NCI-H2171 treated with DMSO at 0.1 percent for 48 hours (cell line): Measurements from ENCODE around the gene FAM193A.
A peak's percentile ranks its signal among the peaks of the same experiment; 100 is the strongest.
"Not testable (repeated sequence)": the region's sequence is repeated elsewhere in the genome, so short reads cannot be mapped to it uniquely, and the experiment has no call there.

Experiments
- DNase-seq: peaks from one replicate; lab custom pipeline; 2025; lab: John Stamatoyannopoulos, UW

Gene FAM193A, protein sequence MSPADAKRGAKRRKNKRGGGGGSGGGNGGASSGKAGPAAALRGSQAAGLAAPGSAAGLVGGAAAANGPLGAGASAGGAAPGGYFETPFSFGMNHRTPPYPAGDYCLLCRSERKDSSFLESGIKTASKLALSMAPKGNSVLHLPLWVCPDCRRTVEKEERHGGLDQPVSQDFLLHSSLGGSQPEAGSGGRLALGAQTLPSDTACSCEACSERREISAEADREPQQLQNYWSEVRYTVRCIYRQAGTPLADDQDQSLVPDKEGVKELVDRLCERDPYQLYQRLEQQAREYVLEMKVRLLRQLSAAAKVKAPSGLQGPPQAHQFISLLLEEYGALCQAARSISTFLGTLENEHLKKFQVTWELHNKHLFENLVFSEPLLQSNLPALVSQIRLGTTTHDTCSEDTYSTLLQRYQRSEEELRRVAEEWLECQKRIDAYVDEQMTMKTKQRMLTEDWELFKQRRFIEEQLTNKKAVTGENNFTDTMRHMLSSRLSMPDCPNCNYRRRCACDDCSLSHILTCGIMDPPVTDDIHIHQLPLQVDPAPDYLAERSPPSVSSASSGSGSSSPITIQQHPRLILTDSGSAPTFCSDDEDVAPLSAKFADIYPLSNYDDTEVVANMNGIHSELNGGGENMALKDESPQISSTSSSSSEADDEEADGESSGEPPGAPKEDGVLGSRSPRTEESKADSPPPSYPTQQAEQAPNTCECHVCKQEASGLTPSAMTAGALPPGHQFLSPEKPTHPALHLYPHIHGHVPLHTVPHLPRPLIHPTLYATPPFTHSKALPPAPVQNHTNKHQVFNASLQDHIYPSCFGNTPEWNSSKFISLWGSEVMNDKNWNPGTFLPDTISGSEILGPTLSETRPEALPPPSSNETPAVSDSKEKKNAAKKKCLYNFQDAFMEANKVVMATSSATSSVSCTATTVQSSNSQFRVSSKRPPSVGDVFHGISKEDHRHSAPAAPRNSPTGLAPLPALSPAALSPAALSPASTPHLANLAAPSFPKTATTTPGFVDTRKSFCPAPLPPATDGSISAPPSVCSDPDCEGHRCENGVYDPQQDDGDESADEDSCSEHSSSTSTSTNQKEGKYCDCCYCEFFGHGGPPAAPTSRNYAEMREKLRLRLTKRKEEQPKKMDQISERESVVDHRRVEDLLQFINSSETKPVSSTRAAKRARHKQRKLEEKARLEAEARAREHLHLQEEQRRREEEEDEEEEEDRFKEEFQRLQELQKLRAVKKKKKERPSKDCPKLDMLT (N-terminal part only)

GRCh38 chr4:2536193-2537010 is at the start of gene FAM193A:
Gene FAM193A (plus strand): TSS chr4:2536647. CDS start chr4:2536916, 269 bp downstream.
- peak; percentile 87 for DNase-seq

- no peak for DNase-seq
Observed at GRCh38 chr4:2486981-2487380, 49.5 kb upstream of the FAM193A start.

DNA sequence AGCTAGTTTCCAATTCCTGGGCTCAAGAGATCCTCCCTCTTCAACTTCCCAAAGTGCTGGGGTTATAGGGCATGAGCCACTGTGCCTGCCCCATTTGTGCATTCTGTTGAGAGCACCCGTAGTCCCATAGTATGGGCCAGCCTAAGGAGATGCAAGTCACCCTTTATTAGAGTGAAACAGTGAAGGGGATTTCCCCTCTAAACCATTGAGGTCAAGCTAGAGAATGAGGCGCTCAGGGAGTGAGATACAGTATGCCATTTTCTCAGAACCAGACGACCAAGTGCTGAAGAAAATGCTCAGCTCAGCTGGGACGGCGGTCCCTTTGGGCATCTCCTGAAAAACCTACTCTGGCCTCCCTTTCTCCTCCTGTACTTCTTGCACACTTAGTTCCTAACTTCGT is 48.8 kb upstream of the FAM193A start:
- no peak for DNase-seq

GRCh38 chr4:2489081-2489805 is 47.2 kb upstream of the FAM193A start:
- DNase-seq: no peak

DNA sequence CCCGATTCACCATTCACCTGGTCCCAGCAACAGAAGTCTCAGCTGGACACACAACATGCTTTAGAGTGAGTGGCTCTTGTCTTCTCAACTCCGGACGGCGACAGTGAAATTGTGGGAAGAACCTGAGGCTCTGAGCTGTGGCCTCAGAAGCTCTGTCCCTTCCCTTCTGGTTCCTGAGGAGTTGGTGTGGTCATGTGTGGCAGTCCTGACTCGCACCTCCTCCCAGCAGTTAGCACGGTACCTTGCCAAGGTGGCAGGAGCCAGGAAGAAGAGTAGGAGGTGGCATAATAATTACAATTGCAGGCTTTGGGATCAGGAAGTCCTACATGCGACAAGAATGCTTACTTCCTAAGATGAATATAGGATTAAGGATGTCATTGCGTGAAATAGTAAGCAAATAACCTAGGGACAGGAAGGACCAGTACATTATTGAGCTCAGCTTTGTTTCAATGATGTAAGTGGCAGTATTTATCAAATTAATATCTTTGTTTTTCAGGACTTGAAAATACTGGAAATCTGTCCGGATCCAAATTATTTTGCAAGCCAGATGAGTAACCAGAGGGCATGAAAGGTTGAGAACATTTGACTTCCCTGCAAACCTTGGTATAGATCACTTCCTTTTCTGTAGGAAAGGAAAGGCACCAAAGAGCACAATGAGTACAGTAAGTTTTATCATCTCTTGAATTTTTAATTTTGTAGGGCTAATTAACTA is 46.5 kb upstream of the FAM193A start:
- DNase-seq: no peak

GRCh38 chr4:2492970-2493369 is 43.5 kb upstream of the FAM193A start:
- DNase-seq: no peak

DNA sequence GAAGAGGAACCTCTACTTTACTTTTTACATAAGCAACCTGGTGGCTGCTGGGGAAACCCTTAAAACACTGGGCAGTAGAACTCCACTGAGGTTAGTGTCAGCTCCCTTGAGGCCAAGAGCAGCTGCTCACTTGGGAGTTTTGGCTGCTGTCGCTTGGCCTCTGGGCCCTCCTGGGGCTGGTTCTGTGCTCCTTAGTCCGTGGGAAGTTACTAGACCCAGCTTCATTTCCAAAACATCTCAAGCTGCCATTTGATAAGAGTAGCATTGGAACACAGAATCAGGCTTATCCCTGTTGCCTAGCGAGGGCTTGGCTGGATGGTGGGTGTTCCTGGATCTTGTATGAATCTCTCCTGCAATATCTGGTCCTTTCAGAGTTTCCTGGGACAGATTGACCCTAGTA is 41.5 kb upstream of the FAM193A start:
- no peak for DNase-seq

GRCh38 chr4:2497324-2497723 is 39.1 kb upstream of the FAM193A start:
- DNase-seq: no peak

- DNase-seq: no peak
Observed at GRCh38 chr4:2497931-2498330, 38.5 kb upstream of the FAM193A start.

GRCh38 chr4:2500547-2500946 is 35.9 kb upstream of the FAM193A start:
- DNase-seq: no peak

GRCh38 chr4:2501034-2501594 is 35.3 kb upstream of the FAM193A start:
- no peak for DNase-seq

GRCh38 chr4:2503809-2504208 is 32.6 kb upstream of the FAM193A start:
- DNase-seq: no peak

DNA sequence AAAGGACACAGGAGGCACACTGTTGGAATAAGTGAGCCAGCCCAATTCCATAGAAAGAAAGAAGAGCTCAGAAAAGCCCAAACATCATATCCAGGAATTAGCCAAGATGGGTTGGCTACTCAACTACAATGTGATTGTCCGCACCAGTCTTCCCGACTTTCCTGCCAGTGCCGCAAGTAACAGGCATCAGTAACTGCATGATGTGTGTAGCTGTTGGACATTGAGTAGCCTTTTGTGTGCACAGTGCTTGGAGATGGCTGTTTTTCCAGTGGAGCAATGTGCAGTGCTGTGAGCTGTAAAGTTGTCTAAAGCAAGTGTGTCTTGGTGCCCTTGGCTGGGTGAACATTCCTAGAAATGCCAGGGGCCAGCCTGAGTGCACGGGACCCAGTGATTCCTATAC is 29.2 kb upstream of the FAM193A start:
- DNase-seq: no peak

- no peak for DNase-seq
Observed at GRCh38 chr4:2507855-2508254, 28.6 kb upstream of the FAM193A start.

GRCh38 chr4:2510351-2511259 is 25.8 kb upstream of the FAM193A start:
- DNase-seq: no peak

DNA sequence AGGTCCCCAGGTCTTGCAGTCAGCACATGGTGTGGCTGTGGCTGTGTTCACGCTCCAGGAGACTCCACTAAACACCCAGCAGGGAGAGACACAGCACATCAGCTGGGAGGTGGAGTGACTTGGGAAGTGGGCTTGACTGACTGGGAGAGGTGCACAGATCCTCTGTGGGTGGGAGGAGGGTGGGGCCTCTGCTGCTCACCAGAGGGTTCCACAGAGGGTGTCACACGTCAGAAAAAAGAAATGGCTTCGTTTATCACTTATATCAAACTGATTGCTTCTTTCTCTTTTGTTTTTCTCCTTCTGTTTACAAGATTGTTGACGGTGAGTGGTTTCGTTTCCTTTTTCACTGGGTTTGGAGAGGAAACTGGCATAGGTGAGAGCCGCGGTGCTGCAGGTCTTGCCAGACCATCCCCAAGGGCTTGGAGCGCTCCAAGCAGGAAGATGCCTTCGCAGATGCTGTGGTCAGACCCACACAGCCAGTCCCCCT is 24.8 kb upstream of the FAM193A start:
- no peak for DNase-seq

DNA sequence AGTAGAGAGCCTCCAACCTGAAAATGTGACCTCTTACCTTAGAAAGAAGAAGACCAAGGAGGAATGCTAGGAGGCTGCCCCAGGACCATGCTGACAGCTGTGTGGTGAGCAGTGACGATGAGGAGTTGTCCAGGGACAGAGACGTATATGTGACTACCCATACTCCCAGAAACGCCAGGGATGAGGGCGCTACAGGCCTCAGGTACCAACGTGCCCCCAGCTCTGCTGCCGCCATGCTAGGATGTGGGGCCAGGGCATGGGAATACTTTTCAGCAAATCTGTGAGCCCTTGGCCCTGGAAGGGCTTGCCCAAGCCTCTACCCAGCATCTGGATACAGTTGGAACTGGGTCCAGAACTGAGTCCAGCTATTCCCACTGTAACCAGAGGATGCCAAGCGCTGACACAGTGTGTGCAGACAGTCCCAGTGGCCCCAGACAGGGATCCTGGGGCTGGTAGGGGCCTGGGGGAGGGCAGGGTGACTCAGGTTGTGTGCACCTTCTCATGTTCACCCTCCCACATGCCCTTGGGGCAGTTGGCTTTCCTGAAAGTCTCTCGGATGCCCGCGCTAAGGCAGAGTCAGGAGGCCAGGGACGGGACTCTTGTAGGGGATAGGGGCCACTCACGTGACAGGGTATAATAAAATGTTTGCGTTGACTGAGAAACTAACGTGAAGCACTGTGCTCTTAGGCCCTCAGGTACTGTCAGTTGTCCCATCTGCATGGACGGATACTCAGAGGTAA is 23.9 kb upstream of the FAM193A start:
- DNase-seq: no peak

DNA sequence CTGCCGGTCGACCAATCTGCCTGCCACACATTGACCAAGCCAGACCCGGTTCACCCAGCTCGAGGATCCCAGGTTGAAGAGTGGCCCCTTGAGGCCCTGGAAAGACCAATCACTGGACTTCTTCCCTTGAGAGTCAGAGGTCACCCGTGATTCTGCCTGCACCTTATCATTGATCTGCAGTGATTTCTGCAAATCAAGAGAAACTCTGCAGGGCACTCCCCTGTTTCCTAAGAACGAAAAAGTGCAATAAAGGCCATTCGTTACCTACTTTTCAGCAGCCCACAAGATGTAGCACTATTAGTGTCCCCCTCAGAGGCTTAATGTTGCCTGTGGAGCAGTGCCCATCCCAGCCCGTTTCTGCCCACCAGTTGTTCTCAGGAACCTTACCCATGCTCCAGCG is 22.3 kb upstream of the FAM193A start:
- DNase-seq: not testable (repeated sequence)
